HepG2 (cell line): ENCODE measurements around the gene TXNRD1. TPM values are rescaled to one million over a fixed set of nuclear protein-coding genes. Genes with fewer than 3 reads are reported as not detected.

Experiments
- ASH2L ChIP-seq: fragments of 300-600, 200-600 bp; sonication (generic); IDR thresholded peaks from 2 replicates; pipeline ENCODE4 v1.7.0; 2017; ENCODE audit warnings: low read depth, mild to moderate bottlenecking, moderate library complexity, mixed read lengths, low read length; ENCODE audit not compliant: insufficient read length
- BORCS8-MEF2B ChIP-seq: sonication (generic); formaldehyde crosslinking; IDR thresholded peaks from 2 replicates; pipeline ENCODE4 v1.8.0; 2022; ENCODE audit warnings: mild to moderate bottlenecking, missing genetic modification reagents
- GATA4 ChIP-seq: sonication (generic); IDR thresholded peaks from 2 replicates; pipeline ENCODE4 v1.6.1; 2016; ENCODE audit warnings: antibody characterized with exemption, low read depth, borderline replicate concordance
- IRF2 ChIP-seq: IDR thresholded peaks from 2 replicates; pipeline ENCODE4 v1.6.1; 2018; ENCODE audit warnings: missing genetic modification reagents, missing compliant biosample characterization
- NONO ChIP-seq, 2 experiments: fragments of 450-650 bp in 1 of 2; sonication (generic) in 1 of 2; formaldehyde crosslinking in 1 of 2; IDR thresholded peaks in 1 of 2; conservative IDR thresholded peaks in 1 of 2; 2 replicates each; pipeline versions ENCODE4 v1.6.1 to v1.8.0; 2017 to 2022; ENCODE audit warnings: mild to moderate bottlenecking in 1 of 2, missing genetic modification reagents in 1 of 2, moderate library complexity in 1 of 2
- PRPF4 ChIP-seq: fragments of 200-400 bp; formaldehyde crosslinking; IDR thresholded peaks from 2 replicates; pipeline ENCODE4 v1.6.1; 2016; ENCODE audit warnings: low read length, low read depth; ENCODE audit not compliant: poor library complexity, severe bottlenecking
- RAD21 ChIP-seq: fragments of 450-650 bp; formaldehyde crosslinking; IDR thresholded peaks from 2 replicates; pipeline ENCODE4 v1.5.0; 2020; ENCODE audit warnings: mild to moderate bottlenecking
- SIN3A ChIP-seq: IDR thresholded peaks from 2 replicates; pipeline ENCODE4 v1.6.1; 2011; ENCODE audit warnings: low read depth, mild to moderate bottlenecking, control low read depth, low read length, borderline replicate concordance
- TAF15 ChIP-seq: fragments of 200-400 bp; formaldehyde crosslinking; IDR thresholded peaks from one replicate; pipeline ENCODE4 v1.6.1; 2018; ENCODE audit warnings: mild to moderate bottlenecking, low read depth, low read length; ENCODE audit not compliant: poor library complexity, severe bottlenecking
- TRIM24 ChIP-seq: sonication (generic); formaldehyde crosslinking; IDR thresholded peaks from 2 replicates; pipeline ENCODE4 v1.8.0; 2022; ENCODE audit warnings: mild to moderate bottlenecking, missing genetic modification reagents
- ZBTB38 ChIP-seq: sonication (generic); formaldehyde crosslinking; IDR thresholded peaks from 2 replicates; pipeline ENCODE4 v1.5.1; 2020; ENCODE audit warnings: mild to moderate bottlenecking, missing genetic modification reagents
- ZEB1 ChIP-seq: IDR thresholded peaks from 2 replicates; pipeline ENCODE4 v1.6.1; 2012; ENCODE audit warnings: mild to moderate bottlenecking, low read depth, inconsistent platforms; ENCODE audit not compliant: insufficient replicate concordance
- ZNF205 ChIP-seq: IDR thresholded peaks from 2 replicates; pipeline ENCODE4 v1.6.1; 2018; ENCODE audit warnings: missing biosample characterization, missing genetic modification reagents
- ZNF556 ChIP-seq: sonication (generic); formaldehyde crosslinking; IDR thresholded peaks from 2 replicates; pipeline ENCODE4 v1.4.0; 2020; ENCODE audit warnings: mild to moderate bottlenecking, missing genetic modification reagents, borderline replicate concordance
- ZNF83 ChIP-seq: sonication (generic); formaldehyde crosslinking; IDR thresholded peaks from 2 replicates; pipeline ENCODE4 v1.4.0; 2020; ENCODE audit warnings: missing genetic modification reagents, mild to moderate bottlenecking, borderline replicate concordance
- polyA plus RNA-seq, 8 experiments: library from polyadenylated mRNA; depleted of rRNA in 3 of 8; stranded (reverse) in 7 of 8; unstranded in 1 of 8; fragments of >200 nt; fragmentation: Illumina TruSeq in 4 of 8; extraction: Trizol in 4 of 8; gene quantifications; 2 replicates each; pipeline versions ENCODE4 v1.2.1 to v1.2.3, GENCODE V29; 2011 to 2016; ENCODE audit warnings: low read depth in 4 of 8, missing spikeins in 1 of 8, mixed read lengths in 1 of 8; ENCODE audit not compliant: insufficient read depth in 1 of 8
- total RNA-seq, 5 experiments: library from RNA; depleted of rRNA; stranded (reverse); fragments of >200 nt; fragmentation: Illumina TruSeq; extraction: Trizol; gene quantifications; 2 replicates each; pipeline ENCODE4 v1.2.3, GENCODE V29; 2016; ENCODE audit warnings: low read depth in 1 of 5
- TF ChIP-seq, protein P1 (sequence below): sonication (generic); formaldehyde crosslinking; IDR thresholded peaks from 2 replicates; pipeline ENCODE4 v1.4.0; 2020; ENCODE audit warnings: missing genetic modification reagents
- TF ChIP-seq, protein P2 (sequence below): IDR thresholded peaks from 2 replicates; pipeline ENCODE4 v1.6.1; 2018; ENCODE audit warnings: missing genetic modification reagents
- TF ChIP-seq, protein P3 (sequence below): sonication (generic); formaldehyde crosslinking; IDR thresholded peaks from 2 replicates; pipeline ENCODE4 v1.4.0; 2020; ENCODE audit warnings: missing genetic modification reagents, mild to moderate bottlenecking, borderline replicate concordance
- TF ChIP-seq, protein P4 (sequence below): sonication (generic); formaldehyde crosslinking; IDR thresholded peaks from 2 replicates; pipeline ENCODE4 v1.5.0; 2020; ENCODE audit warnings: missing genetic modification reagents

TXNRD1 gene
- total and polyA plus RNA-seq, 2 of the 13 experiments (the other 11 are each of a cell fraction or from before 2014, with no cell fraction given): 54.0 to 190 TPM

DNA sequence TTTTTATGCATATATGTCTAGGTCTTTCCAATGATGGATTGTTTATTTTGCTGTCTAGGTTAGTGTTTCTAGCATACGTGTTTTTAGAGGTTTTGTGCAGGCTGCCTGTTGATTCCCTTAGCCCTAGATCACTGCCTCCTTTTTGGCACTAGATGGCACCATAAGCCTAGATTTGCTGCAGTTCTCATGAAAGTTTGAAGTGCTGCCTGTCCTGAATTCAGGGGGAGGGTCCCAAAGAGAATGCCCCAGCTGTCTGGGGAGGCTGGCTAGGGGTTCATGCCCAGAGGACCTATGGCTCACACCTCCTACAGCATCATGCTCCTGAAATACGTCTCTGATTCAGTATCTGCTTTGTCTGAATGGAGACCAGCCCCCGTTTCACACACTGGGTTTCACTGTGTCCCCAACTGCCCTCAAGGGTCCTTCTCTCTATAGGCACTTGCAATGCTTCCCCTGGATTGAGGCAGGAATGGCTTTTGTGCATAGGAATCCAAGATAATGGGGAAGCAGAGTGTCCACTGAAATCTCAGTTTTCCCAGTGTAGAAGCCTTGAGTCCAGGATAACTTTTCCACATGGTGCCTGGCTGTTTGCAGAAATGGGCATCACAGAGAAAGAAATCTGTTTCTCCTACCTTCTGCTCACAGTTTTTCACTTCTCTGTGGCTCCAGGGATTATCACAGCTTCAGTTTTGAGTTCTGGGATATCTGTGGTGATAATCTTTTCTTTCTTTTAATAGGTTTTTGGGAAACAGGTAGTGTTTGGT is 14.2 kb upstream of the TXNRD1 start (continued):
- TF ChIP-seq, protein P1, sequence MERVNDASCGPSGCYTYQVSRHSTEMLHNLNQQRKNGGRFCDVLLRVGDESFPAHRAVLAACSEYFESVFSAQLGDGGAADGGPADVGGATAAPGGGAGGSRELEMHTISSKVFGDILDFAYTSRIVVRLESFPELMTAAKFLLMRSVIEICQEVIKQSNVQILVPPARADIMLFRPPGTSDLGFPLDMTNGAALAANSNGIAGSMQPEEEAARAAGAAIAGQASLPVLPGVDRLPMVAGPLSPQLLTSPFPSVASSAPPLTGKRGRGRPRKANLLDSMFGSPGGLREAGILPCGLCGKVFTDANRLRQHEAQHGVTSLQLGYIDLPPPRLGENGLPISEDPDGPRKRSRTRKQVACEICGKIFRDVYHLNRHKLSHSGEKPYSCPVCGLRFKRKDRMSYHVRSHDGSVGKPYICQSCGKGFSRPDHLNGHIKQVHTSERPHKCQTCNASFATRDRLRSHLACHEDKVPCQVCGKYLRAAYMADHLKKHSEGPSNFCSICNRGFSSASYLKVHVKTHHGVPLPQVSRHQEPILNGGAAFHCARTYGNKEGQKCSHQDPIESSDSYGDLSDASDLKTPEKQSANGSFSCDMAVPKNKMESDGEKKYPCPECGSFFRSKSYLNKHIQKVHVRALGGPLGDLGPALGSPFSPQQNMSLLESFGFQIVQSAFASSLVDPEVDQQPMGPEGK (CRISPR knock-in tag): no peak
- TF ChIP-seq, protein P2, sequence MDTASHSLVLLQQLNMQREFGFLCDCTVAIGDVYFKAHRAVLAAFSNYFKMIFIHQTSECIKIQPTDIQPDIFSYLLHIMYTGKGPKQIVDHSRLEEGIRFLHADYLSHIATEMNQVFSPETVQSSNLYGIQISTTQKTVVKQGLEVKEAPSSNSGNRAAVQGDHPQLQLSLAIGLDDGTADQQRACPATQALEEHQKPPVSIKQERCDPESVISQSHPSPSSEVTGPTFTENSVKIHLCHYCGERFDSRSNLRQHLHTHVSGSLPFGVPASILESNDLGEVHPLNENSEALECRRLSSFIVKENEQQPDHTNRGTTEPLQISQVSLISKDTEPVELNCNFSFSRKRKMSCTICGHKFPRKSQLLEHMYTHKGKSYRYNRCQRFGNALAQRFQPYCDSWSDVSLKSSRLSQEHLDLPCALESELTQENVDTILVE (CRISPR knock-in tag): 0 out of 2 replicates have a peak, but pooled peaks have one; percentile 27
- TF ChIP-seq ZNF83 (CRISPR knock-in tag): no peak
- no peak for TF ChIP-seq ZEB1
- no peak for TF ChIP-seq BORCS8-MEF2B
- no peak for TF ChIP-seq GATA4
- TF ChIP-seq IRF2: peak; percentile 45; the same call in 1 of the 2 replicates
- TF ChIP-seq SIN3A: no peak
- TF ChIP-seq TRIM24 (CRISPR knock-in tag): no peak
- TF ChIP-seq ZBTB38 (CRISPR knock-in tag): no peak
- 0 out of 2 replicates have a peak, but pooled peaks have one; percentile 34 for TF ChIP-seq ZNF205 (CRISPR knock-in tag)
- TF ChIP-seq RAD21 (CRISPR knock-in tag): peak; percentile 82
- no peak for TF ChIP-seq TAF15
- no peak for TF ChIP-seq ASH2L
- TF ChIP-seq PRPF4: no peak
- TF ChIP-seq, protein P3, sequence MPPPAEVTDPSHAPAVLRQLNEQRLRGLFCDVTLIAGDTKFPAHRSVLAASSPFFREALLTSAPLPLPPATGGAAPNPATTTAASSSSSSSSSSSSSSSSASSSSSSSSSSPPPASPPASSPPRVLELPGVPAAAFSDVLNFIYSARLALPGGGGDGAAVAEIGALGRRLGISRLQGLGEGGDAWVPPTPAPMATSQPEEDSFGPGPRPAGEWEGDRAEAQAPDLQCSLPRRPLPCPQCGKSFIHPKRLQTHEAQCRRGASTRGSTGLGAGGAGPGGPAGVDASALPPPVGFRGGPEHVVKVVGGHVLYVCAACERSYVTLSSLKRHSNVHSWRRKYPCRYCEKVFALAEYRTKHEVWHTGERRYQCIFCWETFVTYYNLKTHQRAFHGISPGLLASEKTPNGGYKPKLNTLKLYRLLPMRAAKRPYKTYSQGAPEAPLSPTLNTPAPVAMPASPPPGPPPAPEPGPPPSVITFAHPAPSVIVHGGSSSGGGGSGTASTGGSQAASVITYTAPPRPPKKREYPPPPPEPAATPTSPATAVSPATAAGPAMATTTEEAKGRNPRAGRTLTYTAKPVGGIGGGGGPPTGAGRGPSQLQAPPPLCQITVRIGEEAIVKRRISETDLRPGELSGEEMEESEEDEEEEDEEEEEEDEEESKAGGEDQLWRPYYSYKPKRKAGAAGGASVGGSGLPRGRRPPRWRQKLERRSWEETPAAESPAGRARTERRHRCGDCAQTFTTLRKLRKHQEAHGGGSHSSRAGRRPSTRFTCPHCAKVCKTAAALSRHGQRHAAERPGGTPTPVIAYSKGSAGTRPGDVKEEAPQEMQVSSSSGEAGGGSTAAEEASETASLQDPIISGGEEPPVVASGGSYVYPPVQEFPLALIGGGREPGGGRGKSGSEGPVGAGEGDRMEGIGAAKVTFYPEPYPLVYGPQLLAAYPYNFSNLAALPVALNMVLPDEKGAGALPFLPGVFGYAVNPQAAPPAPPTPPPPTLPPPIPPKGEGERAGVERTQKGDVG: no peak
- TF ChIP-seq NONO (IDR thresholded peaks at IDR 0.05): no peak
- no peak for TF ChIP-seq NONO (CRISPR knock-in tag; conservative IDR thresholded peaks at IDR 0.05)
- TF ChIP-seq ZNF556: no peak
- TF ChIP-seq, protein P4, sequence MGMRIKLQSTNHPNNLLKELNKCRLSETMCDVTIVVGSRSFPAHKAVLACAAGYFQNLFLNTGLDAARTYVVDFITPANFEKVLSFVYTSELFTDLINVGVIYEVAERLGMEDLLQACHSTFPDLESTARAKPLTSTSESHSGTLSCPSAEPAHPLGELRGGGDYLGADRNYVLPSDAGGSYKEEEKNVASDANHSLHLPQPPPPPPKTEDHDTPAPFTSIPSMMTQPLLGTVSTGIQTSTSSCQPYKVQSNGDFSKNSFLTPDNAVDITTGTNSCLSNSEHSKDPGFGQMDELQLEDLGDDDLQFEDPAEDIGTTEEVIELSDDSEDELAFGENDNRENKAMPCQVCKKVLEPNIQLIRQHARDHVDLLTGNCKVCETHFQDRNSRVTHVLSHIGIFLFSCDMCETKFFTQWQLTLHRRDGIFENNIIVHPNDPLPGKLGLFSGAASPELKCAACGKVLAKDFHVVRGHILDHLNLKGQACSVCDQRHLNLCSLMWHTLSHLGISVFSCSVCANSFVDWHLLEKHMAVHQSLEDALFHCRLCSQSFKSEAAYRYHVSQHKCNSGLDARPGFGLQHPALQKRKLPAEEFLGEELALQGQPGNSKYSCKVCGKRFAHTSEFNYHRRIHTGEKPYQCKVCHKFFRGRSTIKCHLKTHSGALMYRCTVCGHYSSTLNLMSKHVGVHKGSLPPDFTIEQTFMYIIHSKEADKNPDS (CRISPR knock-in tag): no peak
